K562 (cell line): ENCODE data around the gene MRTFB. TPM values are rescaled to one million over a fixed set of nuclear protein-coding genes. Genes with fewer than 3 reads are reported as not detected.

Experiments used
- ATAC-seq: fragments of 200-7000 bp; cut with Tn5 transposase; 3 replicates; pipeline ENCODE4 v1.9.1; 2020; ENCODE audit warnings: moderate library complexity
- BruUV-seq: library from RNA; stranded (reverse); fragments of 400-500 nt; replicated peaks from 2 replicates; lab custom pipeline; 2021; lab: Mats Ljungman, UMichigan
- CTCF ChIA-PET: fragments of 300-600 bp; formaldehyde crosslinking; extraction: SDS; loops from one replicate; lab custom pipeline; 2021; ENCODE audit warnings: low intra/inter-chr PET ratio; lab: Yijun Ruan, JAX
- POLR2A ChIA-PET: fragments of 300-600, 350-650 bp; sonication (Branson Sonifier 250); formaldehyde crosslinking; extraction: SDS; loops from one replicate; lab custom pipeline; 2021; ENCODE audit warnings: antibody characterized with exemption, inconsistent platforms; lab: Yijun Ruan, JAX
- DNase-seq, 4 experiments: peaks; one replicate each; pipeline versions ENCODE4 v3.0.0 to v3.0.0-alpha.2; 2011 to 2018; ENCODE audit warnings: low spot score in 3 of 4, mixed read lengths in 3 of 4; ENCODE audit errors: extremely low read depth in 1 of 4
- FAIRE-seq: peaks from 2 replicates; lab custom pipeline; 2011; peaks lifted over from hg19 to GRCh38; lab: Jason Lieb, UNC
- H2AFZ ChIP-seq: 2 replicates; pipeline ENCODE4 v1.6.0; 2011; ENCODE audit warnings: low read depth, low read length, control low read depth, inconsistent platforms
- H3K27ac ChIP-seq: fragments of 200-600 bp; 3 replicates; pipeline ENCODE4 v1.8.0; 2011; ENCODE audit warnings: low read depth, mild to moderate bottlenecking, control low read depth, inconsistent platforms, low read length, moderate library complexity, mixed read lengths; ENCODE audit errors: extremely low read depth
- H3K27me3 ChIP-seq, 2 experiments: fragments of 300-600 bp in 1 of 2; 2 replicates in 1 of 2; 3 replicates in 1 of 2; pipeline versions ENCODE4 v1.6.0 to v1.8.0; 2011; ENCODE audit warnings: inconsistent platforms in 2 of 2, low read length in 2 of 2, mild to moderate bottlenecking in 1 of 2, mixed read lengths in 1 of 2, moderate library complexity in 1 of 2; ENCODE audit not compliant: control insufficient read depth in 2 of 2, insufficient read depth in 2 of 2
- H3K36me3 ChIP-seq: fragments of 300-600 bp; 3 replicates; pipeline ENCODE4 v1.8.0; 2011; ENCODE audit warnings: mild to moderate bottlenecking, low read length, inconsistent platforms; ENCODE audit not compliant: control insufficient read depth, insufficient read depth
- H3K4me1 ChIP-seq, 2 experiments: fragments of 200-600 bp in 1 of 2; replicated peaks in 1 of 2; 2 replicates in 1 of 2; 3 replicates in 1 of 2; pipeline versions ENCODE4 v1.5.1 to v1.8.0; 2011; ENCODE audit warnings: inconsistent platforms in 2 of 2, low read length in 2 of 2, mild to moderate bottlenecking in 1 of 2, mixed read lengths in 1 of 2, moderate library complexity in 1 of 2; ENCODE audit not compliant: control insufficient read depth in 2 of 2, insufficient read depth in 2 of 2
- H3K4me2 ChIP-seq: 2 replicates; pipeline ENCODE4 v1.6.1; 2011; ENCODE audit warnings: low read length, control low read depth, inconsistent platforms, mixed read lengths; ENCODE audit not compliant: insufficient read depth
- H3K4me3 ChIP-seq: fragments of 200-600 bp; sonication (generic), shearing (Covaris generic); 2 replicates; pipeline ENCODE4 v1.5.1; 2016; ENCODE audit warnings: control low read depth, inconsistent platforms
- H3K79me2 ChIP-seq: fragments of 200-600 bp; 3 replicates; pipeline ENCODE4 v1.8.0; 2011; ENCODE audit warnings: low read length, inconsistent platforms; ENCODE audit not compliant: control insufficient read depth, insufficient read depth
- H3K9ac ChIP-seq, 2 experiments: 2 replicates each; pipeline versions ENCODE4 v1.6.0 to v1.6.1; 2011; ENCODE audit warnings: low read depth in 2 of 2, low read length in 2 of 2, control low read depth in 1 of 2, inconsistent platforms in 1 of 2, mild to moderate bottlenecking in 1 of 2, mixed read lengths in 1 of 2; ENCODE audit not compliant: insufficient read depth in 1 of 2
- H3K9me1 ChIP-seq: one replicate; pipeline ENCODE4 v1.6.0; 2011; ENCODE audit warnings: inconsistent platforms, mild to moderate bottlenecking, low read length, moderate library complexity; ENCODE audit not compliant: control insufficient read depth, insufficient read depth
- H3K9me3 ChIP-seq: replicated peaks from 2 replicates; pipeline ENCODE4 v1.5.1; 2011; ENCODE audit warnings: low read depth, low read length, inconsistent platforms; ENCODE audit not compliant: control insufficient read depth, insufficient read depth
- H4K20me1 ChIP-seq: replicated peaks from 2 replicates; pipeline ENCODE4 v1.6.1; 2011; ENCODE audit warnings: low read length, inconsistent platforms, mixed read lengths; ENCODE audit not compliant: control insufficient read depth, insufficient read depth
- ASH1L ChIP-seq: fragments of 450-650 bp; IDR thresholded peaks from 2 replicates; pipeline ENCODE4 v1.6.1; 2018; ENCODE audit warnings: borderline replicate concordance, mild to moderate bottlenecking, low read depth; ENCODE audit not compliant: partially characterized antibody
- DDX20 ChIP-seq: fragments of 450-650 bp; IDR thresholded peaks from 2 replicates; pipeline ENCODE4 v1.6.1; 2016; ENCODE audit warnings: missing genetic modification characterization, low read depth, mild to moderate bottlenecking, missing compliant biosample characterization, moderate library complexity
- ELF4 ChIP-seq: fragments of 450-650 bp; formaldehyde crosslinking; IDR thresholded peaks from 2 replicates; pipeline ENCODE4 v1.4.0; 2022; ENCODE audit warnings: missing genetic modification characterization
- HDAC1 ChIP-seq, 2 experiments: fragments of 450-650 bp; IDR thresholded peaks; 2 replicates each; pipeline ENCODE4 v1.6.1; 2016 to 2017; ENCODE audit warnings: inconsistent platforms in 1 of 2, mild to moderate bottlenecking in 1 of 2, moderate library complexity in 1 of 2
- HIVEP1 ChIP-seq: fragments of 250-450 bp; sonication (Bioruptor Pico); IDR thresholded peaks from 2 replicates; pipeline ENCODE4 v1.4.0; 2020; ENCODE audit warnings: mild to moderate bottlenecking
- IFI16 ChIP-seq: fragments of 250-450 bp; sonication (Bioruptor Pico); IDR thresholded peaks from 2 replicates; pipeline ENCODE4 v2.1.2; 2022; ENCODE audit warnings: mild to moderate bottlenecking, inconsistent platforms
- MYC ChIP-seq, 2 experiments: fragments of 250-450 bp in 1 of 2; sonication (Bioruptor Pico) in 1 of 2; IDR thresholded peaks; 2 replicates each; pipeline versions ENCODE4 v1.5.1 to v1.6.1; 2012 to 2021; ENCODE audit warnings: low read depth in 2 of 2, borderline replicate concordance in 1 of 2, improper control_type of control experiment in 1 of 2, low read length in 1 of 2, mild to moderate bottlenecking in 1 of 2, moderate library complexity in 1 of 2
- POLR2A ChIP-seq: fragments of 450-650 bp; conservative IDR thresholded peaks from 2 replicates; pipeline ENCODE4 v1.6.1; 2016
- PTRF ChIP-seq: fragments of 450-650 bp; IDR thresholded peaks from 2 replicates; pipeline ENCODE4 v1.6.1; 2016; ENCODE audit warnings: mild to moderate bottlenecking, missing genetic modification characterization, missing compliant biosample characterization
- RAD21 ChIP-seq, 2 experiments: fragments of 250-450 bp in 1 of 2; fragments of 450-650 bp in 1 of 2; sonication (Bioruptor Pico) in 1 of 2; formaldehyde crosslinking in 1 of 2; IDR thresholded peaks in 1 of 2; conservative IDR thresholded peaks in 1 of 2; 2 replicates each; pipeline versions ENCODE4 v1.4.0 to v1.8.0; 2020 to 2022; ENCODE audit warnings: mild to moderate bottlenecking in 2 of 2, moderate library complexity in 1 of 2
- RFX1 ChIP-seq: fragments of 450-650 bp; IDR thresholded peaks from 2 replicates; pipeline ENCODE4 v1.6.1; 2016; ENCODE audit warnings: mild to moderate bottlenecking, moderate library complexity
- WGBS: fragments of 100-300 bp; shearing (Covaris generic); methylation state at CpG from one replicate; pipeline ENCODE4 v1.1.6; 2016; ENCODE audit warnings: low coverage, mixed read lengths; ENCODE audit not compliant: insufficient coverage; ENCODE audit errors: missing lambda C conversion rate; 5-methylcytosine and 5-hydroxymethylcytosine counted together
- in situ Hi-C: fragments of 300-500 bp; cut with MboI; formaldehyde crosslinking; loops from 4 replicates; pipeline ENCODE4 v1.15.0; 2018; ENCODE audit warnings: inconsistent platforms, mixed read lengths
- intact Hi-C: fragments of 100-400 bp; cut with micrococcal nuclease; formaldehyde crosslinking; loops from 2 replicates; pipeline ENCODE4 v1.14.2; 2022
- polyA plus RNA-seq, 8 experiments: library from polyadenylated mRNA; depleted of rRNA in 4 of 8; stranded (reverse) in 5 of 8; unstranded in 3 of 8; fragments of >200 nt; fragmentation: Nextera tagmentation in 2 of 8; fragmentation: Illumina TruSeq in 1 of 8; extraction: Ambion mirVana in 2 of 8; extraction: Trizol in 1 of 8; gene quantifications; 2 replicates each; pipeline versions ENCODE4 v1.2.1 to v1.2.3, GENCODE V29; 2011 to 2014; ENCODE audit warnings: inconsistent platforms in 1 of 8, missing spikeins in 1 of 8
- total RNA-seq, 7 experiments: library from RNA; depleted of rRNA in 6 of 7; stranded (reverse); fragments of >200 nt in 6 of 7; fragmentation: Illumina TruSeq in 2 of 7; extraction: Trizol in 2 of 7; gene quantifications; 2 replicates each; pipeline versions ENCODE4 v1.2.1 to v1.2.3, GENCODE V29; 2011 to 2021; ENCODE audit warnings: low replicate concordance in 1 of 7
- TF ChIP-seq, protein P1 (sequence below): IDR thresholded peaks from 2 replicates; pipeline ENCODE4 v1.6.1; 2011; ENCODE audit warnings: borderline replicate concordance, low read depth, mild to moderate bottlenecking, moderate library complexity, low read length; ENCODE audit not compliant: insufficient read depth, poor library complexity, severe bottlenecking

Gene MRTFB
- total and polyA plus RNA-seq, 9 of the 15 experiments (the other 6 are each of a cell fraction or from before 2014, with no cell fraction given) = 2.2 to 12.7 (median 7.0) TPM

DNA sequence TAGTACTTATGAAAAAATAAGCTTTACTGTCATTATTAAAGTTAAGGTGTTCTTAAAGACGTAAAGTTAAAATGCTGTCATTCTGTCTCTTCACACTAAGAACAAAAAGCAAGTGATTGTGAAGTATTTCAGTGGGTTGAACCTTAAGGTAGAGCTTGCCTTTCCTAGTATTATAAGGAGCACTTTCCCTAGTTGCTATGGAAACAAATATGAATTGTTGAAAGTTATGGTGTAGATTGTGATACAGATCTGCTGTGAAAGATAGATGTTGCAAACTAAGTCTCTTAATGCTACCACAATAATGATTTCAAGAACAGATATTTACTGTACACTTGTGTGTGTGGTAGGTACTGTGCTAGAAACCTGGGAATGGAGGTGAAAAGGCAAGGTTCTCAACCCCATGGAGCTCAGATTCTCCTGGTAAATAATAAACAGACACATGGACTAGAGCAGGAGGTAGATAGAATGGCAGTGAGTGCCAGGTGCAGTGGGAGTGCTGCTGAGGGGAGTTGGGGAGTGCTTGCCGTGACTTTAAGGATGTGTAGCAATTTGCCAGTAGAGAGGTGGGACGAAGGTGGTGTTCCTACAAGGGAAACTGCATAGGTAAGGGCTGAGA, 34.7 kb downstream of the MRTFB start:
- H3K4me2 ChIP-seq = no peak overlapping the region
- POLR2A ChIA-PET = interaction anchor here (0.6 kb wide), 1 partner anchor 1670 kb away, joined by 3 read pairs; no protein-coding TSS in a partner anchor
- H3K4me3 ChIP-seq = no peak overlapping the region
- H3K27ac ChIP-seq = no peak overlapping the region
- in situ Hi-C loops = no loop called here
- H4K20me1 ChIP-seq = peaks cover 12% of the 10 kb centered on the region; the same call in 1 of the 2 replicates
- DNase-seq = no peak
- ATAC-seq = no peak
- FAIRE-seq = no peak
- H3K9me1 ChIP-seq = no peaks in the 10 kb centered on the region
- CTCF ChIA-PET = no interaction called here
- no TSS peak for BruUV-seq
- 64% methylated on average over 3 of the region's 3 CpGs for WGBS
- peaks cover 7% of the 10 kb centered on the region; the same call in 2 of the 3 replicates for H3K79me2 ChIP-seq
- H3K4me1 ChIP-seq = peaks cover 0 to 3% of the 10 kb centered on the region in 2 experiments; a peak in 1 of 5 replicates
- H3K9me3 ChIP-seq = no peaks in the 10 kb centered on the region
- H3K9ac ChIP-seq = no peak overlapping the region
- TF ChIP-seq RFX1 (peak; percentile 66), HIVEP1 (no peak)
- TF ChIP-seq, all 486 proteins: peak for 1
- Histone ChIP-seq H3K27me3 (no peaks in the 10 kb centered on the region), H2AFZ (no peak overlapping the region), H3K36me3 (no peaks in the 10 kb centered on the region)
- intact Hi-C loops = no loop called here

DNA sequence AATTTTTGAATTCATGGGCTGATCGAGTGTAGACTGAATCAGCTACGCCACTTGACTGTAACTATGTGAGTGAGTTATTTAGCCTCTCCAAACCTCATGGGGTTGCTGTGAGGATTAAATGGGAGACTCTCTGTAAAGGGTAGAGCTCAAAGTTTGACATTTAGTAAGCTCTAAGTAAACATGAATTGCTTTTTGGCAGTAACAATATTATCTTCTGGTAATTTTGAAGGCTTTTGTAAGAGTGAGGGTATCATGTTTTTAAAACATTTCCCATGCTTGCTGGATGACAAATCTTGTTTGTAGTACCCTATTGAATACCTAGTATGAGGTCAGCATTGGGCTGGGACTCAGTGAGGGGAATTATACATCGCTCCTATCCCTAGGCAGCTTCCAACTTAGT, 35.3 kb downstream of the MRTFB start:
- no TSS peak for BruUV-seq
- no peaks in the 10 kb centered on the region for H3K9me3 ChIP-seq
- TF ChIP-seq DDX20 (tag) (no peak), ELF4 (no peak), RAD21 (CRISPR knock-in tag; conservative IDR thresholded peaks at IDR 0.05 in 1 of 2, IDR thresholded peaks at IDR 0.05 in 1 of 2) (no peak), POLR2A (no peak), IFI16 (CRISPR knock-in tag) (no peak), PTRF (tag) (no peak), MYC (IDR thresholded peaks at IDR 0.05; ENCODE audit: low read depth, low read length) (no peak), MYC (CRISPR knock-in tag; IDR thresholded peaks at IDR 0.05; ENCODE audit: borderline replicate concordance, low read depth) (no peak), HDAC1 (IDR thresholded peaks at IDR 0.05) (no peak), ASH1L (no peak)
- TF ChIP-seq, protein P1, sequence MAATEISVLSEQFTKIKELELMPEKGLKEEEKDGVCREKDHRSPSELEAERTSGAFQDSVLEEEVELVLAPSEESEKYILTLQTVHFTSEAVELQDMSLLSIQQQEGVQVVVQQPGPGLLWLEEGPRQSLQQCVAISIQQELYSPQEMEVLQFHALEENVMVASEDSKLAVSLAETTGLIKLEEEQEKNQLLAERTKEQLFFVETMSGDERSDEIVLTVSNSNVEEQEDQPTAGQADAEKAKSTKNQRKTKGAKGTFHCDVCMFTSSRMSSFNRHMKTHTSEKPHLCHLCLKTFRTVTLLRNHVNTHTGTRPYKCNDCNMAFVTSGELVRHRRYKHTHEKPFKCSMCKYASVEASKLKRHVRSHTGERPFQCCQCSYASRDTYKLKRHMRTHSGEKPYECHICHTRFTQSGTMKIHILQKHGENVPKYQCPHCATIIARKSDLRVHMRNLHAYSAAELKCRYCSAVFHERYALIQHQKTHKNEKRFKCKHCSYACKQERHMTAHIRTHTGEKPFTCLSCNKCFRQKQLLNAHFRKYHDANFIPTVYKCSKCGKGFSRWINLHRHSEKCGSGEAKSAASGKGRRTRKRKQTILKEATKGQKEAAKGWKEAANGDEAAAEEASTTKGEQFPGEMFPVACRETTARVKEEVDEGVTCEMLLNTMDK = no peak

More for the DNA sequence above, 35.3 kb downstream of the MRTFB start:
- Histone ChIP-seq H3K4me1 (peaks cover 0 to 3% of the 10 kb centered on the region in 2 experiments; a peak in 1 of 5 replicates), H3K36me3 (no peaks in the 10 kb centered on the region), H3K27ac (no peak overlapping the region), H3K4me2 (no peak overlapping the region), H3K9ac (no peak overlapping the region), H3K9me1 (no peaks in the 10 kb centered on the region), H3K4me3 (no peak overlapping the region), H3K27me3 (no peaks in the 10 kb centered on the region), H4K20me1 (peaks cover 14% of the 10 kb centered on the region; the same call in 1 of the 2 replicates), H2AFZ (no peak overlapping the region), H3K79me2 (peaks cover 7% of the 10 kb centered on the region; the same call in 2 of the 3 replicates)
- ChIA-PET POLR2A (interaction anchor here (0.6 kb wide), 1 partner anchor 1671 kb away, joined by 3 read pairs; no protein-coding TSS in a partner anchor), CTCF (no interaction called here)
- intact Hi-C loops (no loop called here), in situ Hi-C loops (no loop called here)
- no peak for FAIRE-seq
- no peak for DNase-seq
- 77% methylated on average over 3 of the region's 3 CpGs for WGBS
- no peak for ATAC-seq
